ENCODE results near the gene RPS25. TPM values are rescaled to one million over a fixed set of nuclear protein-coding genes. Genes with fewer than 3 reads are reported as not detected.

Gene RPS25
- total RNA-seq, 1 donor = 1,259 TPM

- Histone ChIP-seq H3K4me2 (ENCODE audit: insufficient read depth, low read length) (peak overlapping the region; percentile 89), H3K36me3 (ENCODE audit: insufficient read depth, low read length) (peaks cover 47% of the 10 kb centered on the region), H3K27ac (ENCODE audit: low read depth, low read length) (peak overlapping the region; percentile 43), H3K9me3 (ENCODE audit: low read depth, low read length) (no peaks in the 10 kb centered on the region), H3K79me2 (ENCODE audit: insufficient read depth, low read length) (peaks cover 56% of the 10 kb centered on the region), H2AFZ (ENCODE audit: low read length) (no peak overlapping the region), H3K4me1 (ENCODE audit: insufficient read depth, low read length) (peaks cover 21% of the 10 kb centered on the region), H4K20me1 (ENCODE audit: insufficient read depth, low read length) (peaks cover 13% of the 10 kb centered on the region), H3K27me3 (ENCODE audit: insufficient read depth, low read length) (no peaks in the 10 kb centered on the region), H3K4me3 (ENCODE audit: insufficient read depth, low read length) (peak overlapping the region; percentile 34)
- TF ChIP-seq CTCF (IDR thresholded peaks at IDR 0.05; ENCODE audit: extremely low read depth, low read depth, low read length) = no peak
- no peak for DNase-seq (ENCODE audit: insufficient read length, low spot score, missing footprints)
Observed at GRCh38 chr11:119016216-119017009, 1.7 kb downstream of the RPS25 start.

- peak; percentile 49 for DNase-seq (ENCODE audit: insufficient read length, low spot score, missing footprints)
- peaks cover 46% of the 10 kb centered on the region for H3K36me3 ChIP-seq (ENCODE audit: insufficient read depth, low read length)
Observed at GRCh38 chr11:119015054-119015611, 3.0 kb downstream of the RPS25 start.

GRCh38 chr11:119014209-119014924 lies 3.8 kb downstream of the RPS25 start:
- peak; percentile 51 for DNase-seq (ENCODE audit: insufficient read length, low spot score, missing footprints)
- TF ChIP-seq CTCF (IDR thresholded peaks at IDR 0.05; ENCODE audit: extremely low read depth, low read depth, low read length) = no peak
- Histone ChIP-seq H3K27me3 (ENCODE audit: insufficient read depth, low read length) (no peaks in the 10 kb centered on the region), H3K36me3 (ENCODE audit: insufficient read depth, low read length) (peaks cover 48% of the 10 kb centered on the region), H3K9me3 (ENCODE audit: low read depth, low read length) (no peaks in the 10 kb centered on the region), H3K4me2 (ENCODE audit: insufficient read depth, low read length) (no peak overlapping the region), H3K4me3 (ENCODE audit: insufficient read depth, low read length) (no peak overlapping the region), H2AFZ (ENCODE audit: low read length) (no peak overlapping the region), H3K79me2 (ENCODE audit: insufficient read depth, low read length) (peaks cover 36% of the 10 kb centered on the region), H3K4me1 (ENCODE audit: insufficient read depth, low read length) (peaks cover 13% of the 10 kb centered on the region), H3K27ac (ENCODE audit: low read depth, low read length) (no peak overlapping the region), H4K20me1 (ENCODE audit: insufficient read depth, low read length) (peaks cover 3% of the 10 kb centered on the region)

More at GRCh38 chr11:119015054-119015611, 3.0 kb downstream of the RPS25 start:
- H3K79me2 ChIP-seq (ENCODE audit: insufficient read depth, low read length) = peaks cover 43% of the 10 kb centered on the region
- H3K27ac ChIP-seq (ENCODE audit: low read depth, low read length) = no peak overlapping the region
- TF ChIP-seq CTCF (IDR thresholded peaks at IDR 0.05; ENCODE audit: extremely low read depth, low read depth, low read length) = peak; percentile 20
- no peak overlapping the region for H3K4me2 ChIP-seq (ENCODE audit: insufficient read depth, low read length)
- H4K20me1 ChIP-seq (ENCODE audit: insufficient read depth, low read length) = peaks cover 9% of the 10 kb centered on the region
- peaks cover 18% of the 10 kb centered on the region for H3K4me1 ChIP-seq (ENCODE audit: insufficient read depth, low read length)
- H3K9me3 ChIP-seq (ENCODE audit: low read depth, low read length) = no peaks in the 10 kb centered on the region
- no peak overlapping the region for H3K4me3 ChIP-seq (ENCODE audit: insufficient read depth, low read length)
- no peaks in the 10 kb centered on the region for H3K27me3 ChIP-seq (ENCODE audit: insufficient read depth, low read length)
- H2AFZ ChIP-seq (ENCODE audit: low read length) = no peak overlapping the region
